ENCODE data around the gene ACTR3.
"Not testable (repeated sequence)": the region's sequence is repeated elsewhere in the genome, so short reads cannot be mapped to it uniquely, and the experiment has no call there.

The ACTR3 gene

DNA sequence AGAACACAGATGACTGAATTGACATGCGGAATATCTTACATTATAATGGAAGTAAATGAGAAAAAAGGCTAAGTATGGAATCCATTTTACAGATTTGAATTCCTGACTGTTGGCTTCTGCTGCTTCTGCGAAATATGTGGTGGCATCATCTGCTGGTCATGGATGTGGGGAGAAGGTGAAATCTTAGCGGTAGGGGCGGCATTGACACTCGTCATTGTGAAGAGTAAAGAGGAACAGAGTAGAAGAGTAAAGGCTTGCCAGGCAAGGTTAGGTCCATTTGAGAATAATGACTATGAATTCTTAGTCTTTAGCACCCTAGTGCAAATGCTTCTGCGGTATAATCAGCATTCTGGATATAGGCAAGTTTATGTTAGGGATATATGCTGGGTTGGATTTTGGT lies 32.4 kb downstream of the ACTR3 start:
- no peak overlapping the region for H3K4me3 ChIP-seq
- TF ChIP-seq, protein P1, sequence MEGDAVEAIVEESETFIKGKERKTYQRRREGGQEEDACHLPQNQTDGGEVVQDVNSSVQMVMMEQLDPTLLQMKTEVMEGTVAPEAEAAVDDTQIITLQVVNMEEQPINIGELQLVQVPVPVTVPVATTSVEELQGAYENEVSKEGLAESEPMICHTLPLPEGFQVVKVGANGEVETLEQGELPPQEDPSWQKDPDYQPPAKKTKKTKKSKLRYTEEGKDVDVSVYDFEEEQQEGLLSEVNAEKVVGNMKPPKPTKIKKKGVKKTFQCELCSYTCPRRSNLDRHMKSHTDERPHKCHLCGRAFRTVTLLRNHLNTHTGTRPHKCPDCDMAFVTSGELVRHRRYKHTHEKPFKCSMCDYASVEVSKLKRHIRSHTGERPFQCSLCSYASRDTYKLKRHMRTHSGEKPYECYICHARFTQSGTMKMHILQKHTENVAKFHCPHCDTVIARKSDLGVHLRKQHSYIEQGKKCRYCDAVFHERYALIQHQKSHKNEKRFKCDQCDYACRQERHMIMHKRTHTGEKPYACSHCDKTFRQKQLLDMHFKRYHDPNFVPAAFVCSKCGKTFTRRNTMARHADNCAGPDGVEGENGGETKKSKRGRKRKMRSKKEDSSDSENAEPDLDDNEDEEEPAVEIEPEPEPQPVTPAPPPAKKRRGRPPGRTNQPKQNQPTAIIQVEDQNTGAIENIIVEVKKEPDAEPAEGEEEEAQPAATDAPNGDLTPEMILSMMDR (IDR thresholded peaks at IDR 0.05): no peak
- no peak for DNase-seq (ENCODE audit: low spot score)
- no peak overlapping the region for H3K27ac ChIP-seq

DNA sequence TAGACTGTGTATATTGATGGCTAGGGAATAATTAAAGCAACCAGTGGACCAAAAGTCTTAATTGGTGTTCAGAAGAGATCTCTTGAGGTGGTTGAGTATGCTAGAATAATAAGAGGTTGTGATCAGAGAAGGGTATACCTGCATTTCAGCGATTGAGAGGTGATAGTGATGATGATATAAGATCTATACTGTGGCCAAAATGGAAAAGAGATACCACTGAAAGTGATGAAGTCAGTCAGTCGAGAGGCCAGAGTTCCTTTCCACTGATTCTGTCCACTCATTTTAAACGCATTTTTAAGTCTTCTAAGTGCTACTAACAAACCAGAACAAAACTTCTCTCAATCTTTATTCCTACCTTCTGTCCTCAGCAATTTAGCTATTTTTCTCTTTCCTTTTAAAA lies 32.9 kb downstream of the ACTR3 start:
- DNase-seq (ENCODE audit: low spot score): no peak
- TF ChIP-seq, protein P1 (IDR thresholded peaks at IDR 0.05): no peak
- H3K4me3 ChIP-seq: no peak overlapping the region
- H3K27ac ChIP-seq: no peak overlapping the region

DNA sequence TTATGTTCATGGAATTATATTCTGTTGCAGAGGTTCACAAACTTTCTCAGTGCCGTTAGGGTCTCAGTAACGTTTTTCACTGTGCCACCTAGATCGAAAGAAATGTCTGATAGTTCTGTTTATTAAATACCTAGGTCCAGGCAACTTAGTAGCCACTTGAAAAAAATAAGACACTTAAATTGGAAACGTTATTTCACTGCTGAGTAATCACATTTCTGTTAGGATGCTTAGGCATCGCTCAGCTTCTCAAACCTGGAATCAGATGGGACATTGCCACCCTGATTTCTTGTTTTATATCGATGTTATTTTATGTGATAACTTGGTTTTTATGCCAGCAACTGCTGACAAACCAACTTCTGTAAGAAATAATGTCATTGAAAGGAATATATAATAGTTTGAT lies 36.0 kb downstream of the ACTR3 start:
- no peak overlapping the region for H3K27ac ChIP-seq
- TF ChIP-seq, protein P1 (IDR thresholded peaks at IDR 0.05): no peak
- DNase-seq (ENCODE audit: low spot score): no peak
- no peak overlapping the region for H3K4me3 ChIP-seq

DNA sequence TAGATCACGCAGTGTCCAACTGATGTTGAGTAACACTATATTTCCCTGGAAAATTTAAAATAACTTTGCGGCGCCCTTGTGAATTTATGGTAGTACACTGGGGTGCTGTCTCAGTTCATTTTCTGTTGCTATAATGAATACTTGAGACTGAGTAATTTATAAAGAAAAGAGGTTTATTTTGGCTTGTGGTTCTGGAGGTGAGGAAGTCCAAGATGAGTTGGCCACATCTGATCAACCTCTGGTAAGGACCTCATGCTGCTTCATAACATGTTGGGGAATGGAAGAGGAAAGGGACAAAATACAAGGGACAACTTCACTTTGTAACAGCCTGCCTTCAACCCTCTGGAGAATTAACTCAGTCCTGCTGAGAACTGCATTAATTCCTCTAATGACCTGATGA lies 36.4 kb downstream of the ACTR3 start:
- Histone ChIP-seq H3K4me3 (no peak overlapping the region), H3K27ac (no peak overlapping the region)
- no peak for DNase-seq (ENCODE audit: low spot score)
- TF ChIP-seq, protein P1 (IDR thresholded peaks at IDR 0.05): no peak

DNA sequence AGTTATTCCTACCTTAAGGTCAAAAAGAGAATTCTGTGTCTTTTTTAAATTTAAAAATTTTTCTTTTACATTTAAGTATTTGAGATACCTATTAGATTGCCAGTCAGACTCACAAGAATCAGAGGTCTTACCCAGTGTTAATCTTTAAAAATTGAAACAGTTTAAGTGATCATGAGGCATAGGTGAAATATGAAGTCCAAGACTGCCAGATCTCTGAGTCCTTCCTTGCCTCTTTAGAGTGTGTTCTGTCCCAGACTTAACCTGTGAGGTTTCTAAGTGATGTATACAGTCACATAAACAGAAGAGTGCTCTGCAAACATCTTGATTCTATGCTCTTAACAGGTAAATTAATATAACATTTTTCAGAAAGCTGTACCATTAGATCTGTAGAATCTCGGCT lies 40.6 kb downstream of the ACTR3 start:
- Histone ChIP-seq H3K27ac (no peak overlapping the region), H3K4me3 (no peak overlapping the region)
- TF ChIP-seq, protein P1 (IDR thresholded peaks at IDR 0.05): no peak
- DNase-seq (ENCODE audit: low spot score): no peak

DNA sequence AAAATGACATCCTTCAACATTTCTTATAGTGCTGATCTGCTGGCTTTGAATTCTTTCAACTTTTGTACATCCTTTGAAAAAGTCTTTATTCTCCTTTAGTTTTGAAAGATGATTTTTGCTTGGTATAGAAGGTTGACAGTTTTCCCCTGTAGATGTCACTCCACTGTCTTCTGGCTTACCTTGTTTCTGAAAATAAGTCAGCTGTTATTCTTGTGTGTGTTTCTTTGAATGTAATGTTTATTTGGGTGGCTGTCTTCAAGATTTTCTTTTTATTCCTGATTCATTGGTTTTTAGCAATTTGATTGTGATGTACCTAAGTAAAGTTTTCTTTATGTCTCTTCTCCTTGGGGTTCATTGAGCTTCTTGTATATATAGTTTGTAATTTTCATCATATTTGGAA lies 47.6 kb downstream of the ACTR3 start:
- TF ChIP-seq, protein P1 (IDR thresholded peaks at IDR 0.05): no peak
- Histone ChIP-seq H3K4me3 (no peak overlapping the region), H3K27ac (no peak overlapping the region)
- no peak for DNase-seq (ENCODE audit: low spot score)

DNA sequence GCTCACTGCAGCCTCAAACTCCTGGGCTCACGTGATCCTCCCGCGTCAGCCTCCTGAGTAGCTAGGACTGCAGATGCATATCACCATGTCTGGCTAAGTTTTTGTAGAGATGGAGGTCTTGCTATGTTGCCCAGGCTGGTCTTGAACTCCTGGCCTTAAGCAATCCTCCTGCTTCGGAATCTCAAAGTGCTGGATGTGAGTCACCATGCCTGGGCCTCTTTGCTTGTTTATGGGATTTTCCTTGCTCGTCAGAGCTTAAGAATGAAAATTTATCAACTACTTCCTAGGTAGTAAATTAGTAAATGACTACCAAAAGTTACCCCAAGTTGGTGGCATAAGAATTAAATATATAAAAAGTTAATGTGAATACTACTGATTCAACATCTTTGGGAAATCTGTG lies 51.0 kb downstream of the ACTR3 start:
- H3K27ac ChIP-seq: no peak overlapping the region
- H3K4me3 ChIP-seq: no peak overlapping the region
- TF ChIP-seq, protein P1 (IDR thresholded peaks at IDR 0.05): no peak
- no peak for DNase-seq (ENCODE audit: low spot score)

DNA sequence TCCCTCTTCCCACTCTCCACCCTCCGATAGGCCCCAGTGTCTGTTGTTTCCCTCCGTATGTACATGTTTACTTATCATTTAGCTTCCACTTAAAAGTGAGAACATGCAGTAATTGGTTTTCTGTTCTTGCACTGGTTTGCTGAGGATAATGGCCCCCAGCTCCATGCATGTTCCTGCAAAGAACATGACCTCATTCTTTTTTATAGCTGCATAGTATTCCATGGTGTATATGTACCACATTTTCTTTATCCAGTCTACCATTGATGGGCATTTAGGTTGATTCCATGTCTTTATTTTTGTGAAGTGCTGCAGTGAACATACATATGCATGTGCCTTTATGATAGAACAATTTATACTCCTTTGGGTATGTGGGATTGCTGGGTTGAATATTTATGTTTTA lies 55.9 kb downstream of the ACTR3 start:
- not testable (repeated sequence) for DNase-seq (ENCODE audit: low spot score); H3K27ac ChIP-seq; H3K4me3 ChIP-seq

DNA sequence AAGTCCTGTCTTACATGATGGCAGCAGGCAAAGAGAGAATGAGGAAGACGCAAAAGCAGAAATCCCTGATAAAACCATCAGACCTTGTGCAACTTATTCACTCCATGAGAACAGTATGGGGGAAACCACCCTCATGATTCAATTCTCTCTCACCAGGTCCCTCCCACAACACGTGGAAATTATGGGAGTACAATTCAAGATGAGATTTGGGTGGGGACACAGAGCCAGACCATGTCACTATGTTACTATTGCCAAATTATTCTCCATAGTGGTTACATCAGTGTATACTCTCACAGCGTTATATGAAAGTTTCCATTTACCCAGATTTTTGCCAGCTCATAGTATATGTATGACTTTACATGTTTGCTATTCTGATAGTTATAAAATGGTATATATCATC lies 61.0 kb downstream of the ACTR3 start:
- not testable (repeated sequence) for H3K27ac ChIP-seq; DNase-seq (ENCODE audit: low spot score); H3K4me3 ChIP-seq
